ENCODE data around the gene KCNE2.
"Not testable (repeated sequence)": the region's sequence is repeated elsewhere in the genome, so short reads cannot be mapped to it uniquely, and the experiment has no call there.

The KCNE2 gene

GRCh38 chr21:34353182-34353581, 10.6 kb upstream of the KCNE2 start:
- no peak for DNase-seq (ENCODE audit: low read depth, low spot score)

GRCh38 chr21:34354836-34355235, 9.0 kb upstream of the KCNE2 start:
- no peak for DNase-seq (ENCODE audit: low read depth, low spot score)

GRCh38 chr21:34355570-34355969, 8.2 kb upstream of the KCNE2 start:
- DNase-seq (ENCODE audit: low read depth, low spot score), result no peak

- DNase-seq (ENCODE audit: low read depth, low spot score), result no peak
Measured at GRCh38 chr21:34357889-34358288, 5.9 kb upstream of the KCNE2 start.

- no peak for DNase-seq (ENCODE audit: low read depth, low spot score)
Measured at GRCh38 chr21:34358866-34359265, 4.9 kb upstream of the KCNE2 start.

- DNase-seq (ENCODE audit: low read depth, low spot score), result no peak
Measured at GRCh38 chr21:34360488-34361241, 3.1 kb upstream of the KCNE2 start.

- DNase-seq (ENCODE audit: low read depth, low spot score), result no peak
Measured at GRCh38 chr21:34362136-34362444, 1.7 kb upstream of the KCNE2 start.

- no peak for DNase-seq (ENCODE audit: low read depth, low spot score)
Measured at GRCh38 chr21:34362670-34363069, 1.1 kb upstream of the KCNE2 start.

- no peak for DNase-seq (ENCODE audit: low read depth, low spot score)
Measured at GRCh38 chr21:34364921-34365320, 1.1 kb downstream of the KCNE2 start.

- no peak for DNase-seq (ENCODE audit: low read depth, low spot score)
Measured at GRCh38 chr21:34365809-34366208, 2.0 kb downstream of the KCNE2 start.

- DNase-seq (ENCODE audit: low read depth, low spot score), result peak; percentile 59
Measured at GRCh38 chr21:34367320-34367935, 3.6 kb downstream of the KCNE2 start.

GRCh38 chr21:34369741-34370140, 5.9 kb downstream of the KCNE2 start:
- DNase-seq (ENCODE audit: low read depth, low spot score), result no peak

- no peak for DNase-seq (ENCODE audit: low read depth, low spot score)
Measured at GRCh38 chr21:34372321-34372720, 8.5 kb downstream of the KCNE2 start.

GRCh38 chr21:34374462-34374861, 10.7 kb downstream of the KCNE2 start:
- DNase-seq (ENCODE audit: low read depth, low spot score), result not testable (repeated sequence)

- not testable (repeated sequence) for DNase-seq (ENCODE audit: low read depth, low spot score)
Measured at GRCh38 chr21:34374940-34375618, 11.3 kb downstream of the KCNE2 start, which contains the start of gene SMIM11. SMIM11 (plus strand) TSS chr21:34375507; CDS start chr21:34379505, 3,998 bp downstream.

GRCh38 chr21:34375619-34375972, 11.8 kb downstream of the KCNE2 start:
- DNase-seq (ENCODE audit: low read depth, low spot score), result not testable (repeated sequence)

GRCh38 chr21:34383138-34383537, 19.3 kb downstream of the KCNE2 start:
- not testable (repeated sequence) for DNase-seq (ENCODE audit: low read depth, low spot score)

GRCh38 chr21:34383724-34384415, 20.1 kb downstream of the KCNE2 start:
- DNase-seq (ENCODE audit: low read depth, low spot score), result not testable (repeated sequence)

GRCh38 chr21:34400522-34400921, 36.7 kb downstream of the KCNE2 start:
- not testable (repeated sequence) for DNase-seq (ENCODE audit: low read depth, low spot score)

- not testable (repeated sequence) for DNase-seq (ENCODE audit: low read depth, low spot score)
Measured at GRCh38 chr21:34404742-34405141, 40.9 kb downstream of the KCNE2 start.

GRCh38 chr21:34405686-34406085, 41.9 kb downstream of the KCNE2 start:
- DNase-seq (ENCODE audit: low read depth, low spot score), result not testable (repeated sequence)

GRCh38 chr21:34406102-34406501, 42.3 kb downstream of the KCNE2 start:
- DNase-seq (ENCODE audit: low read depth, low spot score), result not testable (repeated sequence)

Data from smooth muscle cell of the brain vasculature (primary cell).